Ectodermal cell (in vitro differentiated cells): ENCODE data around the gene PCP4.

Experiments
- H3K27ac ChIP-seq: 2 replicates; pipeline ENCODE4 v1.7.0; 2013; ENCODE audit warnings: mild to moderate bottlenecking, low read depth, low read length; ENCODE audit not compliant: insufficient read depth, poor library complexity, severe bottlenecking
- H3K27me3 ChIP-seq: 2 replicates; pipeline ENCODE4 v1.7.0; 2013; ENCODE audit warnings: mild to moderate bottlenecking, low read length; ENCODE audit not compliant: insufficient read depth, control insufficient read depth, poor library complexity, severe bottlenecking
- H3K36me3 ChIP-seq: one replicate; pipeline ENCODE4 v1.7.0; 2013; ENCODE audit warnings: low read length; ENCODE audit not compliant: control insufficient read depth, insufficient read depth
- H3K4me1 ChIP-seq: one replicate; pipeline ENCODE4 v1.7.0; 2013; ENCODE audit warnings: low read length; ENCODE audit not compliant: control insufficient read depth, insufficient read depth
- H3K4me3 ChIP-seq: 2 replicates; pipeline ENCODE4 v1.7.0; 2013; ENCODE audit warnings: low read depth, low read length, control low read depth; ENCODE audit not compliant: insufficient read depth
- H3K9me3 ChIP-seq: 2 replicates; pipeline ENCODE4 v1.7.0; 2013; ENCODE audit warnings: mild to moderate bottlenecking, low read length, moderate library complexity; ENCODE audit not compliant: control insufficient read depth
- WGBS, 2 experiments: methylation state at CpG; one replicate each; pipeline ENCODE4 v1.1.7; 2013; ENCODE audit warnings: missing lambda C conversion rate in 2 of 2; 5-methylcytosine and 5-hydroxymethylcytosine counted together

PCP4 gene

GRCh38 chr21:39968010-39968409, 100.8 kb downstream of the PCP4 start:
- peaks cover 3% of the 10 kb centered on the region for H3K4me1 ChIP-seq
- no peak overlapping the region for H3K27ac ChIP-seq
- H3K27me3 ChIP-seq = no peaks in the 10 kb centered on the region
- 90 to 91% methylated on average over 2 of the region's 2 CpGs for WGBS, 2 experiments
- H3K36me3 ChIP-seq = no peaks in the 10 kb centered on the region
- no peak overlapping the region for H3K4me3 ChIP-seq
- H3K9me3 ChIP-seq = no peaks in the 10 kb centered on the region

DNA sequence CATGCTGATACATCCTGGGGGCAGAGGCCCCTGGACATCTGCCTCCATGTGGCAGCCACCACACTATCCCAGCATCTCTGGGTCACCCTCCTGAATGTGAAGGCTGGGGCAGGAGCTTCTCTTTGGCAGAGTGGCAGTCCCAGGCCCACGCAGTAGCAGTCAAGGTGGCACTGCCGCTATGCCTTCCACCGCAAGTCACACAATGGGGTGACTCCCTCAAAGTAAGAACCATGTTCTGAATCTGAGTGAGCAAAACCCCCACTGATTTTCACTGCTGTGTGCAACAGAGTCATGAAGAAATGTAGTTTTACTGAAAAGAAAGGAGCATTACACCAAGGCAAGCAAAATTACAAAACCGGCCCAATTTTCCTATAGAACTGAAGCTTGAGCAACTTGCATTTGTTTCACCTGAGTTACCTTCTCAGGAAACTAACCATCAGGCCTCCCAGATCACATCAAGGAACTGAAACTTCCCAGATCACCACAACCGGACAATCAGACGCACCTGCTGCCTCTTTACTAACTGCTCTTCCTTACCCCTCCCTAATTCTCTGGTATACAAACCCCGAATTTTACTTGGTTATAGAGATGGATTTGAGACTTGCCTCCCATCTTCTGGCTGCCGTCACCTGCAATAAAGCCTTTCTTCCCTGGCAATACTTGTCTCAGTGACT, 102.6 kb downstream of the PCP4 start:
- H3K4me1 ChIP-seq = peaks cover 3% of the 10 kb centered on the region
- no peaks in the 10 kb centered on the region for H3K36me3 ChIP-seq
- WGBS, 2 experiments = 92 to 95% methylated on average over 8 of the region's 8 CpGs
- H3K4me3 ChIP-seq = no peak overlapping the region
- H3K9me3 ChIP-seq = no peaks in the 10 kb centered on the region
- no peak overlapping the region for H3K27ac ChIP-seq
- H3K27me3 ChIP-seq = no peaks in the 10 kb centered on the region

DNA sequence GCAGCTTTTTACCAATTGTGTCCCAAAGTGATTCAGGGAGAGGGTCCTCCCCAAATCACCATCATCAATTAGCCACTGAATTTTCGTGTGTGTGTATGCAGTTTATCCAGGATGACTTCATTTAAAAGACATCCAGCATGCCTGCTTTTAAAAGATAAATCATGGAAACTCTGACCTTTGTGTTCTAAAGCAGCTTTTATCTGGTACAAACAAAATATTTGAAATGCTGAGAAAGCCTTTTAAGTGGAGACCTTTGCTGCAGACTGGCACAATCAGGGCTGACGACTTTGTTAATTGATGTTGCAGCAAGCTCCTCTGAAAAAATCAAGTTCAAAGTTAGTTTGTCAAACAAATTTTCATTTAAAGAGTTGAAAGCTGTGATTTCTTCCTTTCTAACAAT, 104.7 kb downstream of the PCP4 start:
- Histone ChIP-seq H3K4me1 (peaks cover 3% of the 10 kb centered on the region), H3K36me3 (no peaks in the 10 kb centered on the region), H3K4me3 (no peak overlapping the region), H3K27me3 (no peaks in the 10 kb centered on the region), H3K27ac (no peak overlapping the region), H3K9me3 (no peaks in the 10 kb centered on the region)
- WGBS, 2 experiments = 71 to 95% methylated on average over 2 of the region's 2 CpGs

DNA sequence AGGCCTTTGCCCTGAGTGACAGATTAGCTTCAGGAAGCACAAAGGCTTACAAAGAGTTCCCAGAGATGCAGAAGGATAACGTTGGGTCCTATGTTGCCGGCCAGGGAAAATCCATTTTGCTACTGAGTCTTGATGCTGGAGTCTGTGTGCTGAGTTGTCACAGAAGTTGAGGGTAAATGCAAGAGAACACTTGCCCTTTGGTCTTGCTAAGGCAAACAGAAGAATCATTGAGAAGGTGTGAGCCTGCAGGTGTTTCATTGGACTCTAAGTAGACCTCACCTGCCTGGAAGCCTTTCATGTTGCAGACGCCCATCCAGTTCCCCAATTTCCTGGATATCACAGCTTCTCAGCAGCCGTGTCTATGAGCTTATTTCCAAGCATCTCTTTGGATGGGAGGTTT, 105.2 kb downstream of the PCP4 start:
- WGBS, 2 experiments = 80 to 88% methylated on average over 4 of the region's 4 CpGs
- H3K4me1 ChIP-seq = peaks cover 3% of the 10 kb centered on the region
- H3K4me3 ChIP-seq = no peak overlapping the region
- H3K36me3 ChIP-seq = no peaks in the 10 kb centered on the region
- H3K9me3 ChIP-seq = no peaks in the 10 kb centered on the region
- no peak overlapping the region for H3K27ac ChIP-seq
- H3K27me3 ChIP-seq = no peaks in the 10 kb centered on the region

DNA sequence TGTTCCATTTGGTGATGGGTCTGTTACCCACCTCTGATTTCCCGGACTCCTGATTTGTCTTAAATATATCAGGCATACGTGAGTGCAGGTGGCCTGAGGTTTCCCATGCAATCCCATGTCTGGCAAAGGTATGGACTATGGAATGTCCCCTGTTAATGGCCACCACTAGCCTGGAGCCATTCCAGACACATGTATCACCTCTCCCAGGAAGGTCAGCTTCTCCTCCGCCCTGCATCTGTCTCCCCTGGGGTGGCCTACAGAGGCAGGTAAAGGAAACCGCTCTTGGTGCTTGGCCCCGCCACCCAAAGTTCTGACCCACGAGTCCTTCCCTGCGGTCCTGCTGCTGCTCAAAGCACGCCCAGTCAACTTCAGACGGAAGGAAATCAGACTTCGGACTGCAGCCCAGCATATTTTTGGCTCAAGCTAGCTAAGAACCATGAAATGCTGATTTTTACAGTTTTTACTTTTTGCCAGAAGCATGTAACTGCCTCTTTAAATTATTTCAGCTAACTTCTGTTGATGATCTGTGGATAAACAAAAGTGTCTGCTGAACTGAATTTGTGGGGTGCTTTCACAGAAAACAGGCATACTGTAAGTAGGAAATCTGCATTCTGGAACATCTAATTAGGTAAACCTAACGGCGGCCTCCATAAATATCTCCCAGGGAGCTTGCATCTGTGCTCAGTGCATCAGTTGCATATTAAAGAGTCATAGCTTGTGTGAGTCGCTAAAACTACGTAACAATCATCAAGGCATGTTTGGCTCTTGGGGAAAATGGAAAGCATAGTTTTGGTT, 105.9 kb downstream of the PCP4 start:
- no peak overlapping the region for H3K27ac ChIP-seq
- 91 to 92% methylated on average over 14 of the region's 14 CpGs for WGBS, 2 experiments

GRCh38 chr21:39976800-39977199, 109.6 kb downstream of the PCP4 start:
- peaks cover 3% of the 10 kb centered on the region for H3K4me1 ChIP-seq
- no peaks in the 10 kb centered on the region for H3K9me3 ChIP-seq
- no peaks in the 10 kb centered on the region for H3K36me3 ChIP-seq
- H3K4me3 ChIP-seq = no peak overlapping the region
- H3K27ac ChIP-seq = no peak overlapping the region
- H3K27me3 ChIP-seq = no peaks in the 10 kb centered on the region
- WGBS, 2 experiments = 87 to 93% methylated on average over 5 of the region's 5 CpGs

More for the DNA sequence above, 105.9 kb downstream of the PCP4 start:
- Histone ChIP-seq H3K4me3 (no peak overlapping the region), H3K9me3 (no peaks in the 10 kb centered on the region), H3K27me3 (no peaks in the 10 kb centered on the region), H3K36me3 (no peaks in the 10 kb centered on the region), H3K4me1 (peaks cover 3% of the 10 kb centered on the region)
